ENCODE data around the gene TSHZ3. TPM values are rescaled to one million over a fixed set of nuclear protein-coding genes. Genes with fewer than 3 reads are reported as not detected.

The TSHZ3 gene
- total RNA-seq, 4 donors from 2014 or later, result 2.1 to 3.2 (median 2.7) TPM

DNA sequence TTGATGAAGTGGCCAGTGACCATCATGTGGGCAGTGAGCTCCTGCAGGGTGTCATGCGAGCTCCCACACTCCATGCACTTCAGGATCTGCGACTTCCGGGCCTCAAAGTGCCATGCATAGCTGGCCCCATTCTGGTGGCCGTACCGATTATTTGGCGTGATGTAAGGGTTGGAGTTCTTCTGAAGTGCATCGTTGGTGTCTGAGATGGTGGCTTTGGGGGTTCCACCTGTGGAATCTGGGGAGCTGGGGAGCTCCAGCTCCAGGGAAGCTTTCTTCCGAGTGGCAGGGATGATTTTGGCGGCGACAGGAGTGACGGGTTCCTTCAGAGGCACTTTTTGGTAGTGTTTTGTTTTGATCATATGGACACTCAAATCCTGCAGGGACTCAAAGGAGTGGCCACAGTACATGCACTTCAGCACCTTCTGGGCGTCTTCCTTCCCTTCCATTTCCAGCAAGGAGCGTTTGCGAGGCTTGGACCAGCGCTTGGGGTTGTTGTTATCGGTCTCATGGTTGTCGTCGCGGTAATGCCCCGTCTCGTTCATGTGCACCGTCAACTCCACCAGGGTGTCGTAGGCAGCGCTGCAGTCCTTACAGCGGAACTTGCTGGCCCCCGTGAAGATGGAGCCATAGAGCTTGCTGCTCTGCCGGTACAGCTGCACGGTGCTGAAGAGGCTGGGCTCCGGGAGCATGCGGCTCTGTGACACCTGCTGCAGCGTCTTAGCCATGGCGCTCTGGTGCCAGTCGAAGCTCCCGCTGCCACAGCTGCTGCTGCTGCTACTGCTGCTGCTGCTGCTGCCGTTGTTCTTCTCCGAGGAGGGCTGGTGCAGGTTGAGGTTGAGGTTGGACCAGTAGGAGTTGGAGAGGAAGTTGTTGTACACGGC is 70.4 kb downstream of the TSHZ3 start:
- 94% methylated on average over 27 of the region's 37 CpGs for WGBS
- no peak overlapping the region for H3K27ac ChIP-seq
- no peaks in the 10 kb centered on the region for H3K4me1 ChIP-seq
- H3K27me3 ChIP-seq, result no peaks in the 10 kb centered on the region
- no peak overlapping the region for H3K4me3 ChIP-seq
- H3K36me3 ChIP-seq, result peaks cover 26% of the 10 kb centered on the region
- TF ChIP-seq POLR2A (IDR thresholded peaks at IDR 0.05), result no peak
- no peak for TF ChIP-seq POLR2AphosphoS5 (IDR thresholded peaks at IDR 0.05)
- H3K9me3 ChIP-seq, result no peaks in the 10 kb centered on the region
- no peak for DNase-seq (ENCODE audit: low spot score in 2 of 2)

DNA sequence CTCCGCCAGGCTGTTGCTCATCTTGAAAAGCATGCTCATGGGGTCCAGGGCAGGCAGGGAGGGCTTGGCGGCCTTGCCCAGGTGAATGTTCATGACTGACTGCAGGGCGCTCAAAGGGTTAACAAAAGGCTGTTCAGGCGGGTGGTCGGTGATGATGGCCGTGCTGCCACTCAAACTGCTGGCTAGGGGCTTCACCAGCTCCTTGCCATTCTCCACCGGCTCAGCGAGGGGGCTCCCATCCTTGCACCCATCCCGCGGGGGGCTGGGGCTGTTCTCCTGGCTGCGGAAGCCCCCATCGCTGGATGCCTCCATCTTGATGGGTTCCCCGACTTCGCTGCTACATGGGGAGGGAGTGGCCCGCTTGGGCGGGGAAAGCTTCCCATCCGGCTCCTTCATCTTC is 71.7 kb downstream of the TSHZ3 start:
- Histone ChIP-seq H3K27me3 (no peaks in the 10 kb centered on the region), H3K9me3 (no peaks in the 10 kb centered on the region), H3K4me1 (no peaks in the 10 kb centered on the region), H3K36me3 (peaks cover 26% of the 10 kb centered on the region), H3K27ac (no peak overlapping the region), H3K4me3 (no peak overlapping the region)
- 80% methylated on average over 14 of the region's 17 CpGs for WGBS
- TF ChIP-seq CTCF (IDR thresholded peaks at IDR 0.05) (no peak), EP300 (IDR thresholded peaks at IDR 0.05) (no peak), POLR2A (IDR thresholded peaks at IDR 0.05) (no peak), POLR2AphosphoS5 (IDR thresholded peaks at IDR 0.05) (no peak)
- DNase-seq (ENCODE audit: low spot score in 2 of 2), result no peak

GRCh38 chr19:31276831-31277230 is 72.4 kb downstream of the TSHZ3 start:
- Histone ChIP-seq H3K27ac (no peak overlapping the region), H3K9me3 (no peaks in the 10 kb centered on the region), H3K4me3 (no peak overlapping the region), H3K27me3 (no peaks in the 10 kb centered on the region), H3K36me3 (peaks cover 26% of the 10 kb centered on the region), H3K4me1 (no peaks in the 10 kb centered on the region)
- no peak for TF ChIP-seq POLR2AphosphoS5 (IDR thresholded peaks at IDR 0.05)
- TF ChIP-seq POLR2A (IDR thresholded peaks at IDR 0.05), result no peak
- no peak for TF ChIP-seq EP300 (IDR thresholded peaks at IDR 0.05)
- TF ChIP-seq CTCF (IDR thresholded peaks at IDR 0.05), result no peak
- no peak for DNase-seq (ENCODE audit: low spot score in 2 of 2)
- 94% methylated on average over 16 of the region's 16 CpGs for WGBS

DNA sequence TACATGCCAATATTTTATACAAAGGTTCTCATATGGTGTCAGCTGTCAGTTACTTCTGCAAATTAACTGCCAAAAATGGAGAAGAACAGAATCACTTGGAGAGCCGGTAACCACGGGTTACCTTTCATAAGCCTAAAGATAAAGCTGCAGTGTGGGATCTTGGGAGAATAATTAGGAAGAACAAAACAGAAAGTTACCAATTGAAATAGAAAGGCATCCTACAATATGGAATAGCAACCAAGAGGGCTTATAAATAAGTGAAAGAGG is 74.2 kb downstream of the TSHZ3 start:
- WGBS, result 71% methylated on average over 2 of the region's 2 CpGs
- Histone ChIP-seq H3K27me3 (no peaks in the 10 kb centered on the region), H3K36me3 (peaks cover 26% of the 10 kb centered on the region), H3K4me3 (no peak overlapping the region), H3K9me3 (no peaks in the 10 kb centered on the region), H3K4me1 (no peaks in the 10 kb centered on the region), H3K27ac (no peak overlapping the region)
- no peak for TF ChIP-seq POLR2AphosphoS5 (IDR thresholded peaks at IDR 0.05)
- no peak for TF ChIP-seq EP300 (IDR thresholded peaks at IDR 0.05)
- TF ChIP-seq CTCF (IDR thresholded peaks at IDR 0.05), result no peak
- TF ChIP-seq POLR2A (IDR thresholded peaks at IDR 0.05), result no peak
- DNase-seq (ENCODE audit: low spot score in 2 of 2), result no peak

GRCh38 chr19:31274251-31275067 is 74.8 kb downstream of the TSHZ3 start:
- no peak overlapping the region for H3K4me3 ChIP-seq
- DNase-seq (ENCODE audit: low spot score in 2 of 2), result no peak
- H3K27me3 ChIP-seq, result no peaks in the 10 kb centered on the region
- peaks cover 24% of the 10 kb centered on the region for H3K36me3 ChIP-seq
- no peak for TF ChIP-seq POLR2A (IDR thresholded peaks at IDR 0.05)
- no peak for TF ChIP-seq POLR2AphosphoS5 (IDR thresholded peaks at IDR 0.05)
- no peak for TF ChIP-seq CTCF (IDR thresholded peaks at IDR 0.05)
- no peak for TF ChIP-seq EP300 (IDR thresholded peaks at IDR 0.05)
- WGBS, result 78% methylated on average over 19 of the region's 19 CpGs
- H3K4me1 ChIP-seq, result no peaks in the 10 kb centered on the region
- no peak overlapping the region for H3K27ac ChIP-seq
- H3K9me3 ChIP-seq, result no peaks in the 10 kb centered on the region

Measured in suprapubic skin (tissue), 4 donors.